ENCODE data around the gene TSPAN18.

DNA sequence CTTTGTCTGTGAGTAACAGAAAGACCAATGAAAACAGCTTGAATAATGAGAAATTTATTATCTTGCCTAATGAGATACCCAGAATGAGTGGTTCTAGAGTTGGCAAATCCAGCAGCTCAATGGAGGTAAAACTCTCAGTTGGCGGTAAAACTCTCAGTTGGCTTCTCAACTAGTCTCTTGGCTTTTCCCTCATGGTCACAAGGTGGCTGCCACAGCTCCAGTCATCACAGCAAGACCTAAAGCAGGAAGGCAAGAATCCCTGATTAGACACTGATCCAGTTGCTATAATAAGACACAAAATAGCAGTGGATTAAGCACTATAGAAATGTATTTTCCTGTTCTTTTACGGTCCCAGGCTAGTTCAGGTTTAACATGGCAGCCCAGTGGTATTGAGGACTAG is 37.5 kb upstream of the TSPAN18 start:
- TF ChIP-seq CREM (IDR thresholded peaks at IDR 0.05; ENCODE audit: low read depth) (no peak), SMC3 (IDR thresholded peaks at IDR 0.05; ENCODE audit: borderline replicate concordance, low read length) (no peak), NFYB (IDR thresholded peaks at IDR 0.05; ENCODE audit: insufficient read depth, low read depth, low read length) (no peak), POLR2A (IDR thresholded peaks at IDR 0.05; ENCODE audit: low read depth, low read length) (no peak), TAF1 (IDR thresholded peaks at IDR 0.05; ENCODE audit: borderline replicate concordance, low read depth, low read length) (no peak), FOXM1 (IDR thresholded peaks at IDR 0.05; ENCODE audit: low read depth, low read length) (no peak), HDAC2 (IDR thresholded peaks at IDR 0.05) (no peak), RELA (IDR thresholded peaks at IDR 0.05; ENCODE audit: borderline replicate concordance, partially characterized antibody) (no peak), CTCF (IDR thresholded peaks at IDR 0.05 in 2 of 3, conservative IDR thresholded peaks at IDR 0.05 in 1 of 3; ENCODE audit: control insufficient read depth in 2 of 3, extremely low read depth in 1 of 3, insufficient read depth in 1 of 3, low read depth in 3 of 3, low read length in 3 of 3) (no peak)
- TF ChIP-seq, protein P1, sequence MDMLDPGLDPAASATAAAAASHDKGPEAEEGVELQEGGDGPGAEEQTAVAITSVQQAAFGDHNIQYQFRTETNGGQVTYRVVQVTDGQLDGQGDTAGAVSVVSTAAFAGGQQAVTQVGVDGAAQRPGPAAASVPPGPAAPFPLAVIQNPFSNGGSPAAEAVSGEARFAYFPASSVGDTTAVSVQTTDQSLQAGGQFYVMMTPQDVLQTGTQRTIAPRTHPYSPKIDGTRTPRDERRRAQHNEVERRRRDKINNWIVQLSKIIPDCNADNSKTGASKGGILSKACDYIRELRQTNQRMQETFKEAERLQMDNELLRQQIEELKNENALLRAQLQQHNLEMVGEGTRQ (IDR thresholded peaks at IDR 0.05; ENCODE audit: borderline replicate concordance, low read depth, low read length), result no peak
